ENCODE data around the gene MRPL4.
A peak's percentile ranks its signal among the peaks of the same experiment; 100 is the strongest.

The MRPL4 gene

DNA sequence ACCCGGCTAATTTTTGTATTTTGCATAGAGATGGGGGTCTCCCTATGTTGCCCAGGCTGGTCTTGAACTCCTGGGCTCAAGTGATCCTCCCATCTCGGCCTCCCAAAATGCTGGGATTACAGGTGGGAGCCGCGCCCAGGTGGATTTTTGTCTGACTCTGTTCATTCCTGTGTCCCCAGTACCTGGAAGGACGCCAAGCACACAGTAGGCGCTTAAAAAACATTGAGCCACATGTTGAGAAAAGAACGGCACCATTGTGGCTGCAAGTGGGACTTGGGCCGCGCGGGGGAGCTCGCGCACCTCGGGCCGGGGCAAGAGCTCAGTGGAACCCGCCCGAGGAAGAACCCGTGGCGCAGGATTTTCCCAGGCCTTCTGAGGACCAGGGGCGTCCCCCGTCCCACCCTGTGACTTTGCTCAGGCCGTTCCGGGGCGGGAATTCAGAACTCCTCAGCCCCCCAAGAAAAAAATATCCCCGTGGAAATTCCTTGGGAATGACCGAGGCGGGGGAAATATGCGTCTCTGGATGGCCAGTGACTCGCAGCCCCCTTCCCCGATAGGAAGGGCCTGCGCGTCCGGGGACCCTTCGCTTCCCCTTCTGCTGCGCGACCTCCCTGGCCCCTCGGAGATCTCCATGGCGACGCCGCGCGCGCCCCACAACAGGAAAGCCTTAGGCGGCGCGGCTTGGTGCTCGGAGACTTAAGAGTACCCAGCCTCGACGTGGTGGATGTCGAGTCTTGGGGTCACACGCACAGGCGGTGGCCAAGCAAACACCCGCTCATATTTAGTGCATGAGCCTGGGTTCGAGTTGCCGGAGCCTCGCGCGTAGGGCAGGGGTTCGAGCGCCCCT, 17.5 kb downstream of the MRPL4 start:
- TF ChIP-seq ZFX (IDR thresholded peaks at IDR 0.05; ENCODE audit: borderline replicate concordance): no peak
- TF ChIP-seq, protein P1, sequence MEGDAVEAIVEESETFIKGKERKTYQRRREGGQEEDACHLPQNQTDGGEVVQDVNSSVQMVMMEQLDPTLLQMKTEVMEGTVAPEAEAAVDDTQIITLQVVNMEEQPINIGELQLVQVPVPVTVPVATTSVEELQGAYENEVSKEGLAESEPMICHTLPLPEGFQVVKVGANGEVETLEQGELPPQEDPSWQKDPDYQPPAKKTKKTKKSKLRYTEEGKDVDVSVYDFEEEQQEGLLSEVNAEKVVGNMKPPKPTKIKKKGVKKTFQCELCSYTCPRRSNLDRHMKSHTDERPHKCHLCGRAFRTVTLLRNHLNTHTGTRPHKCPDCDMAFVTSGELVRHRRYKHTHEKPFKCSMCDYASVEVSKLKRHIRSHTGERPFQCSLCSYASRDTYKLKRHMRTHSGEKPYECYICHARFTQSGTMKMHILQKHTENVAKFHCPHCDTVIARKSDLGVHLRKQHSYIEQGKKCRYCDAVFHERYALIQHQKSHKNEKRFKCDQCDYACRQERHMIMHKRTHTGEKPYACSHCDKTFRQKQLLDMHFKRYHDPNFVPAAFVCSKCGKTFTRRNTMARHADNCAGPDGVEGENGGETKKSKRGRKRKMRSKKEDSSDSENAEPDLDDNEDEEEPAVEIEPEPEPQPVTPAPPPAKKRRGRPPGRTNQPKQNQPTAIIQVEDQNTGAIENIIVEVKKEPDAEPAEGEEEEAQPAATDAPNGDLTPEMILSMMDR (IDR thresholded peaks at IDR 0.05): peak; percentile 97
- H3K27ac ChIP-seq: no peak overlapping the region

DNA sequence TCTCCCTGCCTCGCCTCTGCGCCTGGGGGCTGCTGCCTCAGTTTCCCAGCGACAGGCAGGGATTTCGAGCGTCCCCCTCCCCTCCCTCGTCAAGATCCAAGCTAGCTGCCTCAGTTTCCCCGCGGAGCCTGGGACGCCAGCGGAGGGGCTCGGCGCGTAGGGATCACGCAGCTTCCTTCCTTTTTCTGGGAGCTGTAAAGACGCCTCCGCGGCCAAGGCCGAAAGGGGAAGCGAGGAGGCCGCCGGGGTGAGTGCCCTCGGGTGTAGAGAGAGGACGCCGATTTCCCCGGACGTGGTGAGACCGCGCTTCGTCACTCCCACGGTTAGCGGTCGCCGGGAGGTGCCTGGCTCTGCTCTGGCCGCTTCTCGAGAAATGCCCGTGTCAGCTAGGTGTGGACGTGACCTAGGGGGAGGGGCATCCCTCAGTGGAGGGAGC, 18.2 kb downstream of the MRPL4 start:
- H3K27ac ChIP-seq: no peak overlapping the region
- TF ChIP-seq, protein P1 (IDR thresholded peaks at IDR 0.05): no peak

DNA sequence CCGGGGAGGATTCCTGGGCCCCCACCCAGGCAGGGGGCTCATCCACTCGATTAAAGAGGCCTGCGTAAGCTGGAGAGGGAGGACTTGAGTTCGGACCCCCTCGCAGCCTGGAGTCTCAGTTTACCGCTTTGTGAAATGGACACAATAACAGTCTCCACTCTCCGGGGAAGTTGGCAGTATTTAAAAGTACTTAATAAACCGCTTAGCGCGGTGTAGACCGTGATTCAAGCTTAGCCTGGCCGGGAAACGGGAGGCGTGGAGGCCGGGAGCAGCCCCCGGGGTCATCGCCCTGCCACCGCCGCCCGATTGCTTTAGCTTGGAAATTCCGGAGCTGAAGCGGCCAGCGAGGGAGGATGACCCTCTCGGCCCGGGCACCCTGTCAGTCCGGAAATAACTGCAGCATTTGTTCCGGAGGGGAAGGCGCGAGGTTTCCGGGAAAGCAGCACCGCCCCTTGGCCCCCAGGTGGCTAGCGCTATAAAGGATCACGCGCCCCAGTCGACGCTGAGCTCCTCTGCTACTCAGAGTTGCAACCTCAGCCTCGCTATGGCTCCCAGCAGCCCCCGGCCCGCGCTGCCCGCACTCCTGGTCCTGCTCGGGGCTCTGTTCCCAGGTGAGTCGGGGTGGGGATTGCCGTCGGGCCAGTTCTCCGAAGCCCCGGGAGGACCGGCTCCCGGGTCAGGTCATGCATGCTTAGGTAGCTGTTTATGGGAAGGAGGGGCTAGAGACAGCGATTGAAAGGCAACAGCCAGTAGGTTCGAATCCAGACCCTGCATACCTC, 18.8 kb downstream of the MRPL4 start, which contains the start of gene ICAM1:
TSS of gene ICAM1 (plus strand) at position 505 of the 779 bp plus-strand sequence. CDS start at position 545, 40 bp downstream.
- H3K27ac ChIP-seq: no peak within 1 kb of the TSS
- TF ChIP-seq ZFX (IDR thresholded peaks at IDR 0.05; ENCODE audit: borderline replicate concordance): no peak
- TF ChIP-seq, protein P1 (IDR thresholded peaks at IDR 0.05): no peak

DNA sequence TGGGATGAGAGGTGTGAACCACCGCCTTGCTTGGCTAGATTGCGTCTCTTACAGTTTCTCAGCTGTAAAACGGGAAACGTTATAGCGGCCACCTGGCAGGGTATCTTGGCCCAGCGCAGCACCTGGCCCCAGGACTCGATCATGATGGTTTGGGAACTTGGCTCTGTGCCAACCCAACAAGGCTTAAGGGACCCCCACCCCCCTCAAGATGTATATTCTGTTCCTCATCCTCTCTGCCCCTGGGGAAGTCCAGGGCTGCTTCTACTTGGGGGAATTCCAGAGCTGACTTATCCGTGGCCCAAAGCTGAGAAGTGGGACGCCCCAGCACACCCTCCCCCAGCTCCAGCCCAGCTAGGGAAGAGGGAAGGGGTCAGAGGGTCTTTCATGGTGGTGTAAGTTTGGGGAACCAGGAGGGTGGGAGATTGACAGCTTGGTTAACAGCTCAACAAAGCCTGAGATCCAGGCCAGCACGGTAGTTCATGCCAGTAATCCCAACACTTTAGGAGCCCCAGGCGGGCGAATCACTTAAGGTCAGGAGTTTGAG, 19.6 kb downstream of the MRPL4 start:
- TF ChIP-seq, protein P1 (IDR thresholded peaks at IDR 0.05): no peak
- no peak for TF ChIP-seq ZFX (IDR thresholded peaks at IDR 0.05; ENCODE audit: borderline replicate concordance)
- no peak overlapping the region for H3K27ac ChIP-seq

DNA sequence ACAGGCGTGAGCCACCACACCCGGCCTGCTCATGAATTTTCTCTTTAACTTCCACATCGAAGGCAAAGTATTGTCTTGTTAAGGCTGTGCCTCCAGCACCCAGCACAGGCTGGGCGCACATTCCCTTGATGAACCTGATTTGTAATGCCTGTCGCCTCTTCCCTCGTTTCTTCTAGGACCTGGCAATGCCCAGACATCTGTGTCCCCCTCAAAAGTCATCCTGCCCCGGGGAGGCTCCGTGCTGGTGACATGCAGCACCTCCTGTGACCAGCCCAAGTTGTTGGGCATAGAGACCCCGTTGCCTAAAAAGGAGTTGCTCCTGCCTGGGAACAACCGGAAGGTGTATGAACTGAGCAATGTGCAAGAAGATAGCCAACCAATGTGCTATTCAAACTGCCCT, 22.6 kb downstream of the MRPL4 start:
- no peak for TF ChIP-seq ZFX (IDR thresholded peaks at IDR 0.05; ENCODE audit: borderline replicate concordance)
- TF ChIP-seq, protein P1 (IDR thresholded peaks at IDR 0.05): no peak
- no peak overlapping the region for H3K27ac ChIP-seq

DNA sequence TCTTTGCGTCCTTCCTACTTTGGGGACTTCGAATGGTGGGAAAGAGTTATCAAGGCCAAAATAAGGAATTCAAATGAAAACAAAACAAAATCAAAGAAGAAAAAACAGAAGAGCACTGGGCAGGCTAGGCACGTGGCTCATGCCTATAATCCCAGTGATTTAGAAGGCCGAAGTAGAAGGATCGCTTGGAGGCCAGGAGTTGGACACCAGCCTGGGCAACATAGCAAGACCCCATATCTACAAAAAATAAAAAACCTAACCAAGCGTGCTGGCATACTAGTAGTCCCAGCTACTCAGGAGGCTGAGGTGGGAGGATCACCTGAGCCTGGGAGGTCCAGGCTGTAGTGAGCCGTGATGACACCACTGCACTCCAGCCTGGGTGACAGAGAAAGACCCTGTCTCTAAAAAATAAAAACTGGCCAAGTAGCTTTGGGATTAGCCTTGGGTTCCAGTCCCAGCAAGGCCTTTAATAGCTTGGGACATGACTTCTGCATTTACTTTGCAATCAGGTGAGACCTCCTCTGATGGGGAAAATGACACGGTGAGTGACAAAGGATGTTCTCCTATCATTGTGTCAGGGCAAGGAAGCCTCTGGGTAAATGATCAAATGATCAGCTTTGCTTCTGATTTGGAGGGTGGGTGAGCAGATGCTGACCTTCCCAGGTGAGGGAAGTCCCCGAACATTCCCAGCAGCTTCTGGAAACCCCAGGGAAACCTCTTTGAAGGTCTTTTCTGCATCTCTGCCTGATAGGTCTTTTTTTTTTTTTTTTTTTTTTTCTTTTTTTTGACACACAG, 26.0 kb downstream of the MRPL4 start:
- H3K27ac ChIP-seq: no peak overlapping the region
- TF ChIP-seq ZFX (IDR thresholded peaks at IDR 0.05; ENCODE audit: borderline replicate concordance): no peak
- TF ChIP-seq, protein P1 (IDR thresholded peaks at IDR 0.05): no peak

Measured in 22Rv1 (cell line).